Endothelial cell of umbilical vein (primary cell): Measurements from ENCODE around the gene DOCK4. TPM values are rescaled to one million over a fixed set of nuclear protein-coding genes. Genes with fewer than 3 reads are reported as not detected.

Source experiments
- BruUV-seq: library from RNA; stranded (reverse); fragments of 400-500 nt; replicated peaks from 2 replicates; lab custom pipeline; 2021; lab: Mats Ljungman, UMichigan
- CTCF ChIA-PET: fragments of 300-600, 350-600 bp; sonication (Branson Sonifier 250); formaldehyde crosslinking; loops from one replicate; lab custom pipeline; 2021; ENCODE audit warnings: antibody characterized with exemption, inconsistent platforms; lab: Charles Lee
- POLR2A ChIA-PET: fragments of 300-600, 350-600 bp; sonication (Branson Sonifier 250); formaldehyde crosslinking; loops from one replicate; lab custom pipeline; 2021; ENCODE audit warnings: antibody characterized with exemption, inconsistent platforms; lab: Charles Lee
- DNase-seq: peaks from one replicate; pipeline ENCODE4 v3.0.0-alpha.2; 2011; ENCODE audit warnings: low read depth, low spot score
- FAIRE-seq: peaks from 2 replicates; lab custom pipeline; 2011; peaks lifted over from hg19 to GRCh38; lab: Jason Lieb, UNC
- H2AFZ ChIP-seq: 2 replicates; pipeline ENCODE4 v1.6.0; 2012; ENCODE audit warnings: low read depth, low read length, control low read depth, inconsistent platforms
- H3K27ac ChIP-seq: 2 replicates; pipeline ENCODE4 v1.5.1; 2011; ENCODE audit warnings: low read depth, mild to moderate bottlenecking, control low read depth, low read length, moderate library complexity; ENCODE audit not compliant: insufficient read depth
- H3K27me3 ChIP-seq, 2 experiments: 2 replicates each; pipeline versions ENCODE4 v1.6.0 to v1.6.1; 2011; ENCODE audit warnings: low read length in 2 of 2, mixed read lengths in 1 of 2; ENCODE audit not compliant: control insufficient read depth in 2 of 2, insufficient read depth in 2 of 2
- H3K36me3 ChIP-seq, 2 experiments: 2 replicates in 1 of 2; 3 replicates in 1 of 2; pipeline ENCODE4 v1.5.1; 2011; ENCODE audit warnings: low read length in 2 of 2, mild to moderate bottlenecking in 1 of 2, moderate library complexity in 1 of 2; ENCODE audit not compliant: control insufficient read depth in 2 of 2, insufficient read depth in 2 of 2; ENCODE audit errors: extremely low read depth in 1 of 2
- H3K4me1 ChIP-seq: 3 replicates; pipeline ENCODE4 v1.5.1; 2011; ENCODE audit warnings: mild to moderate bottlenecking, low read length; ENCODE audit not compliant: control insufficient read depth, insufficient read depth; ENCODE audit errors: extremely low read depth
- H3K4me2 ChIP-seq: 2 replicates; pipeline ENCODE4 v1.6.1; 2011; ENCODE audit warnings: low read length, control low read depth, mixed read lengths; ENCODE audit not compliant: insufficient read depth
- H3K4me3 ChIP-seq, 3 experiments: fragments of 200-600 bp in 1 of 3; sonication (generic), shearing (Covaris generic) in 1 of 3; replicated peaks in 1 of 3; 2 replicates each; pipeline ENCODE4 v1.5.1; 2011 to 2016; ENCODE audit warnings: control low read depth in 3 of 3, low read length in 3 of 3, mild to moderate bottlenecking in 2 of 3, inconsistent platforms in 1 of 3, low read depth in 1 of 3, moderate library complexity in 1 of 3; ENCODE audit not compliant: insufficient read depth in 1 of 3
- H3K79me2 ChIP-seq: 2 replicates; pipeline ENCODE4 v1.6.0; 2012; ENCODE audit warnings: low read length, inconsistent platforms; ENCODE audit not compliant: control insufficient read depth, insufficient read depth
- H3K9ac ChIP-seq: replicated peaks from 2 replicates; pipeline ENCODE3; 2011; ENCODE audit warnings: low read length, control low read depth; ENCODE audit not compliant: insufficient read depth; ENCODE audit errors: extremely low read depth
- H3K9me1 ChIP-seq: replicated peaks from 3 replicates; pipeline ENCODE4 v1.6.0; 2011; ENCODE audit warnings: mild to moderate bottlenecking, low read length; ENCODE audit not compliant: control insufficient read depth, insufficient read depth; ENCODE audit errors: extremely low read depth
- H3K9me3 ChIP-seq: replicated peaks from 2 replicates; pipeline ENCODE4 v1.5.1; 2012; ENCODE audit warnings: low read length, inconsistent platforms; ENCODE audit not compliant: control insufficient read depth, insufficient read depth
- H4K20me1 ChIP-seq: replicated peaks from 2 replicates; pipeline ENCODE3; 2011; ENCODE audit warnings: mild to moderate bottlenecking, low read length; ENCODE audit not compliant: control insufficient read depth, insufficient read depth; ENCODE audit errors: extremely low read depth
- EZH2 ChIP-seq: IDR thresholded peaks from 2 replicates; pipeline ENCODE4 v1.6.1; 2012; ENCODE audit warnings: borderline replicate concordance, low read depth, mild to moderate bottlenecking, moderate library complexity, low read length, inconsistent platforms; ENCODE audit not compliant: severe bottlenecking
- FOS ChIP-seq: IDR thresholded peaks from 2 replicates; pipeline ENCODE4 v1.6.1; 2011; ENCODE audit warnings: mild to moderate bottlenecking, low read length, moderate library complexity, borderline replicate concordance; ENCODE audit not compliant: insufficient read depth
- GATA2 ChIP-seq: IDR thresholded peaks from 2 replicates; pipeline ENCODE4 v1.7.0; 2011; ENCODE audit warnings: low read depth, mild to moderate bottlenecking, moderate library complexity, mixed read lengths, low read length; ENCODE audit not compliant: insufficient read length, insufficient read depth
- JUN ChIP-seq: IDR thresholded peaks from 2 replicates; pipeline ENCODE4 v1.6.1; 2011; ENCODE audit warnings: borderline replicate concordance, low read depth; ENCODE audit not compliant: insufficient read length, insufficient read depth
- MYC ChIP-seq: IDR thresholded peaks from one replicate; pipeline ENCODE4 v1.6.1; 2011; ENCODE audit warnings: mild to moderate bottlenecking, low read depth, low read length
- POLR2A ChIP-seq: IDR thresholded peaks from 2 replicates; pipeline ENCODE4 v1.6.1; 2012; ENCODE audit warnings: low read depth, mild to moderate bottlenecking, control low read depth, low read length
- POLR2AphosphoS5 ChIP-seq: IDR thresholded peaks from 2 replicates; pipeline ENCODE4 v1.6.1; 2012; ENCODE audit warnings: low read depth, mild to moderate bottlenecking, control low read depth, low read length, moderate library complexity; ENCODE audit not compliant: insufficient read depth
- dilution Hi-C: fragments of 300-500 bp; cut with MboI; formaldehyde crosslinking; loops from one replicate; pipeline ENCODE4 v1.15.0; 2019; ENCODE audit warnings: low sequenced_read_pairs; ENCODE audit not compliant: extremely low pct_ligation_motif_present
- intact Hi-C: fragments of 100-400 bp; cut with micrococcal nuclease; formaldehyde crosslinking; loops from one replicate; pipeline ENCODE4 v1.10.0; 2022
- polyA plus RNA-seq, 4 experiments: library from polyadenylated mRNA; depleted of rRNA in 3 of 4; stranded (reverse) in 3 of 4; unstranded in 1 of 4; fragments of >200 nt; gene quantifications; 2 replicates each; pipeline versions ENCODE4 v1.2.1 to v1.2.3, GENCODE V29; 2011 to 2012; ENCODE audit warnings: missing spikeins in 1 of 4
- total RNA-seq: library from RNA; stranded (reverse); gene quantifications from 2 replicates; pipeline ENCODE4 v1.2.3, GENCODE V29; 2021
- TF ChIP-seq, protein P1 (sequence below): IDR thresholded peaks from 2 replicates; pipeline ENCODE4 v1.6.1; 2011; ENCODE audit not compliant: insufficient read depth, insufficient read length
- TF ChIP-seq, protein P2 (sequence below), 2 donors: IDR thresholded peaks; 1 replicate in 1 of 2; 2 replicates in 1 of 2; pipeline ENCODE4 v1.5.1; 2011; ENCODE audit warnings: low read length in 2 of 2, mild to moderate bottlenecking in 2 of 2, moderate library complexity in 2 of 2, control low read depth in 1 of 2, inconsistent platforms in 1 of 2, low read depth in 1 of 2; ENCODE audit not compliant: insufficient read depth in 1 of 2; ENCODE audit errors: extremely low read depth in 1 of 2

The DOCK4 gene
- total and polyA plus RNA-seq, 2 donors (not counting 3 experiments of a cell fraction or from before 2014, with no cell fraction given), result 47.4 to 164 TPM

DNA sequence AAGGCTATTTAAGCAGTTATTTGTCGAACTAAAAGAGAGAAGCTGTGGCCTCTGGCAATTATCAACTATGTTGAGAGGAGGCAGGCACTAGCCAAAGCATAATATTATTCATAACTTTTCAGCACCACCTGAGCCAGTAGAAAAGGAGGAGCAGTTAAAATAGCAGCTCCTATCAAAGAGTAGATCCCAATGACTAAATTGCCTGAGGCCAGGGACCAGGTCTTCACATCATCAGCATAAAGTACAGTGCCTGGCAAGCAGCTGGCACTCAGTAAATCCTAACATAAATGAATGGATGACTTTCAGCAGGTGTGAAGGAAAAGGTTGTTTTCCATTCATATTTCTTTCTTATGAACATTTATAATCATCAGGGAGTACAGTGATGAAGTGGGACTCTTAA, 334.9 kb downstream of the DOCK4 start:
- Histone ChIP-seq H3K36me3 (peaks cover 30 to 31% of the 10 kb centered on the region in 2 experiments), H2AFZ (no peak overlapping the region), H4K20me1 (no peaks in the 10 kb centered on the region), H3K27me3 (no peaks in the 10 kb centered on the region), H3K9me3 (no peaks in the 10 kb centered on the region), H3K9ac (no peak overlapping the region), H3K79me2 (no peaks in the 10 kb centered on the region), H3K9me1 (no peaks in the 10 kb centered on the region), H3K4me2 (no peak overlapping the region), H3K4me3 (no peak overlapping the region), H3K27ac (no peak overlapping the region), H3K4me1 (peaks cover 22% of the 10 kb centered on the region)
- DNase-seq, result no peak
- dilution Hi-C loops (no loop called here), intact Hi-C loops (no loop called here)
- no peak for FAIRE-seq
- ChIA-PET POLR2A (no interaction called here), CTCF (no interaction called here)
- BruUV-seq, result no TSS peak
- TF ChIP-seq MYC (no peak), GATA2 (no peak), FOS (no peak), EZH2 (no peak), POLR2AphosphoS5 (no peak), JUN (no peak), POLR2A (no peak)
- TF ChIP-seq, protein P1, sequence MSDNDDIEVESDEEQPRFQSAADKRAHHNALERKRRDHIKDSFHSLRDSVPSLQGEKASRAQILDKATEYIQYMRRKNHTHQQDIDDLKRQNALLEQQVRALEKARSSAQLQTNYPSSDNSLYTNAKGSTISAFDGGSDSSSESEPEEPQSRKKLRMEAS, result no peak
- TF ChIP-seq, protein P2, sequence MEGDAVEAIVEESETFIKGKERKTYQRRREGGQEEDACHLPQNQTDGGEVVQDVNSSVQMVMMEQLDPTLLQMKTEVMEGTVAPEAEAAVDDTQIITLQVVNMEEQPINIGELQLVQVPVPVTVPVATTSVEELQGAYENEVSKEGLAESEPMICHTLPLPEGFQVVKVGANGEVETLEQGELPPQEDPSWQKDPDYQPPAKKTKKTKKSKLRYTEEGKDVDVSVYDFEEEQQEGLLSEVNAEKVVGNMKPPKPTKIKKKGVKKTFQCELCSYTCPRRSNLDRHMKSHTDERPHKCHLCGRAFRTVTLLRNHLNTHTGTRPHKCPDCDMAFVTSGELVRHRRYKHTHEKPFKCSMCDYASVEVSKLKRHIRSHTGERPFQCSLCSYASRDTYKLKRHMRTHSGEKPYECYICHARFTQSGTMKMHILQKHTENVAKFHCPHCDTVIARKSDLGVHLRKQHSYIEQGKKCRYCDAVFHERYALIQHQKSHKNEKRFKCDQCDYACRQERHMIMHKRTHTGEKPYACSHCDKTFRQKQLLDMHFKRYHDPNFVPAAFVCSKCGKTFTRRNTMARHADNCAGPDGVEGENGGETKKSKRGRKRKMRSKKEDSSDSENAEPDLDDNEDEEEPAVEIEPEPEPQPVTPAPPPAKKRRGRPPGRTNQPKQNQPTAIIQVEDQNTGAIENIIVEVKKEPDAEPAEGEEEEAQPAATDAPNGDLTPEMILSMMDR (IDR thresholded peaks at IDR 0.05; ENCODE audit: extremely low read depth in 1 of 2, insufficient read depth in 1 of 2, low read depth in 1 of 2, low read length in 2 of 2), result no peak
